Medulla oblongata (tissue), 1 donor: Measurements from ENCODE around the gene KRTAP20-3.

ENCODE experiments used
- DNase-seq: peaks from one replicate; pipeline ENCODE4 v3.0.0-alpha.2; 2015; ENCODE audit errors: extremely low spot score

Gene KRTAP20-3

DNA sequence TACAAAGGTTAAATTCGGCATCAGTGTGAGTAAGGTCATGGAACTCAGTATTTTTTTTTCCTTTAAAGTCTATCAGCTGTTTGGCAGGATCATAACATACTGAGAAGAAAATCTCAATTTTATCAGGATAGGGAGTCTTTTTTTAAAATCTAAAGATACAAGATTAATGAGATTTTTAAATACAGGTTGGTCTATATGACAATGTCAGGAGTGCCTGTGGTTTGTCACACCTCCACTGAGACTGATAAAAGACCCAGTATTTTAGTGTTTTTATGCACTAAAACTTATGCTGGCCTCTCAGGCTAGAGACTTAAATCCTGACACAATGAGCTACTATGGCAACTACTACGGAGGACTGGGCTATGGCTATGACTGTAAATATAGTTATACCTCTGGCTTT is at the start of gene KRTAP20-3:
TSS of gene KRTAP20-3 (plus strand) at position 301 of the 400 bp plus-strand sequence.
- no peak for DNase-seq

DNA sequence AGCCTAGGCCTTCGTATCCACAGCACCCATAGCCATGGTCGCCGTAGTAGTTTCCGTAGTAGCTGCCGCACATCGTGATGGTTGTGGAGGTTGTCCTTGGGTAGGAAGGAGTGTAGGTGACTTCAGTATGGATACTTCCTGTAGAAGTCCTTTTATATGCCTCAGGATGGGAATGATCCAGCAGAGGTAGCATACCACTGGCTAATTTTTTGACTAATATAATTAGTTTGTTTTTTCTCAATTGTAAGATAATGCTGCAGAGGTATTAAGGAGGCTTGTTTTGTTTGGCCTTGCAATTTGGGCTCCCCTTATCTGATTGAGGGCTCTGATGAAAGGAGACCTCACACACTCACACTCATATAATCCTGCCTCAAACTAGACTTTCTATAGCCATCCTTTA is 43.9 kb upstream of the KRTAP20-3 start, which contains the start of gene KRTAP6-2:
TSS of gene KRTAP6-2 (minus strand) at position 101 of the 400 bp plus-strand sequence. CDS start at position 73, 28 bp downstream.
- DNase-seq = no peak

DNA sequence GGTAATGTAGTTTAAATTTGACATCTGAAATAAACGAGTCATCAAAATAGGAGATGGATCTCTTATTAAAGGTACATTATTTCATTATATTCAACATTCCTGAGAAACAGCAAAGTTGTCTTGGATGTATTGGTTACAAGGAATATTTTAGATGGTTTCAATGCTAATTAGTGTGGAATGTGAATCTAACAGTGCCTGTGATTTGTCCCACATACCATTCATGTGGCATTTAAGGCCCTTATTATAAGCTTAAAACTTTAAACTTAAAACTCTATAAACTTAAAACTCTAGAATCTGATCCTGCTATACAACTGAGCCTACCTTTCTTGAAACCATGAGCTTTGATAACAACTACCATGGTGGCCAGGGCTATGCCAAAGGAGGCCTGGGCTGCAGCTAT is 41.9 kb upstream of the KRTAP20-3 start, which contains the start of gene KRTAP22-1:
TSS of gene KRTAP22-1 (plus strand) at position 301 of the 400 bp plus-strand sequence.
- DNase-seq = no peak

DNA sequence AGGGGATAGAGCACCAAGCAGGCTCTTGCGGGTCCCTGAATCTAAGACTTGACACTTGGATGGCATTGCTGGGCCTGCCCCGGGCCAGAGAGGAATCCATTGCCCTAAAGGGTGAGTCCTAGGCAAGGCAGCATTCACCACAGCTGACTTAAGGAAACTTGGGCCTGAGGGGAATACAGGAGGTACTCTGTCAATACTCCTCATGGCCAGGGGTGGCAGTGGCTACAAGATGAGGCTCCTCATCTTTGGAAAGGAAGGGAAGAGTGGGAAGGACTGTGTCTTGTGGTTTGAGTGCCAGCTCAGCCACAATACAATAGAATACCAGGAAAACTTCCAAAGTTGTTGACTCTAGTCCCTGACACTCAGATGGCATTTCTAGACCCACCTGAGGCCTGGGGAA is 36.7 kb upstream of the KRTAP20-3 start:
- no peak for DNase-seq

DNA sequence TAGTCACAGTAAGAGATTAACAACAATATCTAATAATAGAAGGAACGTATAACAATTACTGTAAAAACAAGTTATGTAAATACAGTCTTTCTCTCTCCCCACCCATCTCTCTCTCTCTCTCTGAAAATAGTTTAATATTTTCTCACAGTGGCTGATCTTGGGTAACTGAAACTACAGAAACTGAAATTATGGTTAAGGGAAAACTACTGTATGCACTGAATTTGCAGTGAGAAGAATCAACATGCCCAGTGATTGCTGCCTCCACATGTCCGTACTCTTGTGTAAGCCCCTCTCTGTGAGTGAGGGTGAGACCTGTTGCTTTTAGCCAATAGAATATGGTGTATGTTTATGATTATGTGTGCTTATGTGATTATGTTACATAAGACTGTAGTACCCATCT is 30.5 kb upstream of the KRTAP20-3 start:
- DNase-seq = no peak

DNA sequence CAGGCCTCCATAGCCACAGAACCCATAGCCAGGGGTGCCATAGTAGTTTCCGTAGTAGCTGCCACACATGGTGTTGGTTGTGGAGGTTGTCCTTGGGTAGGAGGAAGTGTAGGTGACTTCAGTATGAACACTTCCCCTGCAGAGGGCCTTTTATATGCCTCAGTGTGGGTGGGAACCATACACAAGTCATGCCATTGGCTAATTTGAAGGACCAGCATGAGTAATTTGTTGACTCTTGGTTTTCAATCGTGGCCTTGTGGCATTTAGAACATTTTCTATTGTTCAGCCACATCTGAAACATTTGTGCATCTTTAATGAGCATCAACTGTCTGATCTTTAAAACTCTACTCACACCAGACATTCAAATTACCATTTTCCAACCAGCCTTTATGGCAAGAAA is 28.8 kb upstream of the KRTAP20-3 start, which contains the start of gene KRTAP6-1:
TSS of gene KRTAP6-1 (minus strand) at position 95 of the 400 bp plus-strand sequence. CDS start at position 69, 26 bp downstream.
- no peak for DNase-seq

DNA sequence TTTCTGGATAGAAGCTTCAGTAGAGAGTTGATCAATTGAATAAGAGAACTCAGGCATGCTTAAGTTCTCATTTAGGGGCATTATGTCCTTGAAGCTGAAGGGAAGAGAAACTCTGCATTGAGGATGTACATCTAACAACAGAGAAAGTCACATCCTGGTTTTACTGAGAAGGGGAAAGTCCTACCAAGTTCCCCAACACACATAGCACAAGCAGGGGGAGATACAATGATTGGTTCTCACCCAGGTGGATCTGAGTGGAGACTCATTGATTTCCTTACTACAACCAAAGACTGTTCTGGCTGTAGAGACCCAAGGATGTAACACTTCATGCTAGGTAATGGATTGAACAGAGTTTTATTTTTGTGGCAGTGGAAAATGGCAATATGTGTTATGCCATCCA is 27.5 kb upstream of the KRTAP20-3 start:
- no peak for DNase-seq

DNA sequence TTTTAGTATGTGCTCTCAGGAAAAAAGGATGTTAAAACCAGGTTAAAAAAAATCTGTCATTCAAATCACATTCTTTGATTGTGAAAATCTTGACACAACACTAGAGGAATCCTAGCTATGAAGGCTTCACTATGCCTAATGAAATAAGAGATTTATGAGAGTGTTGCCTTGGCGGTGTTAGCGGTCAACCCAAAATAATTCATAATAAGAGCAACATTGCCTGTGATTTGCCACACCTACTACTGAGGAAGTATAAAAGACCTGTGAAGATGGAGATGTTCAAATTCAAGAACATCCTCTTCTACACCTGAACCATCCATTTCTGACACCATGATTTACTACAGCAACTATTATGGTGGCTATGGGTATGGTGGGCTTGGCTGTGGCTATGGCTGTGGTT is 26.5 kb upstream of the KRTAP20-3 start, which contains the start of gene KRTAP20-1:
TSS of gene KRTAP20-1 (plus strand) at position 301 of the 400 bp plus-strand sequence. CDS start at position 331, 30 bp downstream.
- DNase-seq = no peak

DNA sequence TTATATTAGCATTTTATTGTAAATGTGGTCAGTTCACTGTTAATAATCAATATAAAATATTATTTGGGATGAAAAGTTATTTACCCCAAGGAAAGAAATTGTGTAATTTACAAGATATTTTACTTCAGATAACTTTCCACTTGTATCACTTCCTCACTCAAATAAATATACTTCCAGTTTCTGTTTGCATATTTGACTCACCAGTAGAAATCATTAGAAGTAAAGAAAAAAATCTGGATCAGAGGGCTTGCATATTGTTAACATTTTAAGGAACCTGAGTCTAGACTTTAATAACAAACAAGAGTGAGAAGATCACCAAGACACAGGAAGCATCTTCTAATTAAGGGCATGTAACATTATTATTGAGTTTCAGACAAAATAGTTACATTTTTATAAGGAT is 22.6 kb upstream of the KRTAP20-3 start:
- no peak for DNase-seq

DNA sequence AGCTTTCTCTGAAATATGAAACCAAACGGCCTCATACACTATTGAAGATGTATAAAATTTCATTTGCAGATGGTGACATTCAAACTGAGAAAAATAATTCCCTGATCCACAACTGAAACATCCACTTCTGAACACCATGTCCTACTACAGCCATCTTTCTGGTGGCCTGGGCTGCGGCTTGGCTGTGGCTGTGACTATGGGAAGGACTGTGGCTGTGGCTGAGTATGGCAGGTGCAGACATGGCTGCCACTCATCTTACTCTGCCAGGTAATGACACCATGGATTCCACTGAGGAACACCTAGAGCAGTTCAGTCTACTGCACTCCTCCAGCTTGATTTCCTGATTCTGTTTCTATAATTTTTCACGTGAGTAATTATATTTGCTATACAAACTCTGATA is 22.1 kb upstream of the KRTAP20-3 start, which contains the start of gene KRTAP20-4:
TSS of gene KRTAP20-4 (plus strand) at position 106 of the 400 bp plus-strand sequence.
- no peak for DNase-seq

DNA sequence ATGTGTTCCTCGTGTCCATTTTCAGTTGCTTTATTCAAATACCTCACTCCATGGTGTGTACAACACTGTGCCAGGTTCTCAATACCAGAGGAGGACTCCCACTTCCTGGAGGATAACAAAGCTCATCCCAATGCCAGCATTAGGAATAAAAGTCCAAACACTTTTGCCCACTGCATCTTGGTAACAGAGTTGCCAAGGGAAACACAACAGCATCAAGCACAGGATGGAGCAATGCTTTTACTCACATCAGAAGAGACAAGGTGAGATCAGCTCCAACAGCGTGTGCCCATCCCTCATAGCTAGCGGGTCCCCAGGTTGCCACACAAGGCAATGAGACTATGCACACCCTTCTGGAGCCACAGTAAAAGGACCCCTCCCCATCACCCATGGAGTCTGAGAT is 19.3 kb upstream of the KRTAP20-3 start:
- no peak for DNase-seq

DNA sequence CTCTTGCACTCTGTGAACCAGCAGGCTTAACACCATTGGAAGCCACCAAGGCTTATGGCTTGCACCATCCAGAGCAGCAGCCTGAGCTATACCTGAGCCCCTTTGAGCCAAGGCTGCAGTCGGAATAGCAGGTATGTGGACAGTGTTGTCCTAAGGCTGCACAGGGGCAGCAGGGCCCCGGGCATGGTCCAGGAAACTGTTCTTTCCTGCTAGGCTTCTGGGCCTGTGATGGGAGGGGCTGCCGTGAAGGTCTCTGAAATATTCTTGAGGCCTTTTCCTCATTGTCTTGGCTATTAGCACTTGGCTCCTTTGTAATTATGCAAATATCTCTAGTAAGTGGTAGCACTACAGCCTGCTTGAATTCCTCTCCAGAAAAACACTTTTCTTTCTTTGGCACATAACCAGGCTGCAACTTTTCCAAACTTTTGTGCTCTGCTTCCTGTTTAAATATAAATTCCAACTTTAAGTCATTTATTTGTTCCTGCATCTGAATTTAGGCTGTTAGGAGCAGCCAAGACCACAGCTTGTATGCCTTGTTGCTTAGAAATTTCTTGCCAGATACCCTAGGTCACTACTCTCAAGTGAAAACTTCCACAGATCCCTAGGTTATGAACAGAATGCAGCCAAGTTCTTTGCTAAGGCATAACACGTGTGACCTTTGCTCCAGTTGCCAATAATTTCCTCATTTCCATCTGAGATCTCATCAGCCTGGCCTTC is 17.1 kb upstream of the KRTAP20-3 start:
- DNase-seq = no peak

DNA sequence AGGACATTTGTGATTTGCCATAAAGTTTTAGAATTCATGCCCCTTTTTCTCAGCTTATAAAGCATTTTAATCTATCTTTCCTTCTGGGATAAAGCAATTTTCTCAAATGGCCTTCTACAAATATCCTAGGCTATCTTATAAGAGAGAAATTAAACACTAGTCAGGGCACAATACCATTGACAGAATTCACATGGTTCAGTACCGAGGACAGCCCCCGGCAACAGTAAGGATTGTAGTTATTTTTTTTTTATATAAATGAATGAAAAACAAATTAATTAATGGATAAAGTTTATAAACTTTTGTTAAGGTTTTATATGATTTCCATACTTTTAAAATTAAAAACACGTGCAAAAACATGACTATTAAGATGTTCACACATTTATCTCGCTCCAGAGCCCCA is 14.6 kb upstream of the KRTAP20-3 start:
- DNase-seq = no peak

DNA sequence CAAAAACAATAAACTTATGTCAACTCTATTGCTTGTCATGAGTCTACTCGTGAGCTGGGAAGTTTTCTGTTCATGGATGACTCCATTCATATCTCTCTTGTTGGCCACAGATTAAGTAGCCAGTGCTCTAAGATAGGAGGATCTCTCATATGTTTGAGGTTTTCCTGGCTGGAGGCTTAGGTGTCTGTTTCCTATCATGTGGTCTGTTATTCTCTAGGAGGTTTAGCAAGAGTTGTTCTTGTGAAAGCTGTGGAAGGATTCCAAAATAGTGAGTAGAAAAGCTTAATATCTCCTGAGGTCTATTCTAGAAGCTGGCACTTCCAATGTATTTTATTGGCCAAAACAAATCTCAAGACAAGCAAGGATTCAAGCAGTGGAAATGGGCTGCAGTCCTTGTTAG is 13.5 kb upstream of the KRTAP20-3 start:
- no peak for DNase-seq

DNA sequence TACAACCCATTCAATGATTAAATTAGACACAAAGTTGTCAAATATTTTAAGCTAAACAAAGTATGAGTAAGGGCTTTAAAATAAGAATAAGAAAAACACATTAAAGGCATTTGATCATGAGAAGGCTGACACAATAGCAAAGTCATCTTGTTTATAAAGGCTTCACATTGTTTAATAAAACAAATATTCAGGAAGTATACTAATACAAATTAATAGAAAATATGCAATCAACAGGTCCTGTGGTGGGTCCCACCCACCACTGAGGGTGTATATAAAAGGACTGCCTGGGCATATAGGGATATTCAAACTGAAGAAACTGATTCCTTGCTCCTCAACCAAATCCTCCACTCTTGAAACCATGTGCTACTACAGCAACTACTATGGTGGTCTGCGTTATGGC is 7.8 kb upstream of the KRTAP20-3 start, which contains the start of gene KRTAP20-2:
TSS of gene KRTAP20-2 (plus strand) at position 301 of the 400 bp plus-strand sequence. CDS start at position 359, 58 bp downstream.
- DNase-seq = no peak

DNA sequence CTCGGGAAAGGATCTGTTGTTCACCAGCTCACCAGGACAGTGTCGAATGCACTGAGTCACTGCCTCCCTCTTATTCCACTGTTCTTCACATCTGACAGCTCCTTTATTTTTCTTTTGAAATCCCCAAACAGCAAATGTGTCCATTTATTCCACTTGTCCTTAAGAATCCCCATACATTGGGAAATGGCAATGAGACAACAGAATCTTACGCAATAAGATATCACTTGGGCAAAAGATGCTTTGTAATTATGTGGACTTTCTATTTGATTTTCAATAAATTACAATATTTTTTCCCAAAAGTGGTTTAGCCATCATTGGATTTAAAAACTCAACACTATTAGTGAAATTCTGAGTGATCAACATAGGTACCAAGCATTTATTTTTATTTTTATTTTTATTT is 4.0 kb upstream of the KRTAP20-3 start:
- no peak for DNase-seq

DNA sequence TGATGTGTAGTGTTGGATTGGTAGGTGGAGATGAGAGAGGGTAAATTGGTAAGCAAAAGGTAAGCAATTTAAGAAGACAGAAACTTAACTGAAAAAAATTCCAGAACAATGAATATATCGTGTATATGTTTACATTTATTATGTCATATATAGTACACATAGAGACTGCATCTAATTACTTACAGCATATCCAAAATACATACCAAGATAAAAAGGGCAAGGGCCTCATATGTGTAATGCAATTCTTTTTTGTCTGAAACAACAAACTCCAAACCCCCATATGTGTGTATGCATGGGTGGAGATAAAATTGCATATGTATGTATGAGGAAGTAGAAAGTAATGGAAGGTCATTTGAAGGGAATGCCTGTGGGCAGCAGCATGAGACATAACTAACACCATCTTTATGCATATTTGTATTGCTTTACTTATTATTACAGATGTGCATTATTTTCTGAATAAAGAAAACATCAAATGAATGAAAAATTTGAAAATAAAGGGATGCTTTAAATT is 4.3 kb downstream of the KRTAP20-3 start:
- DNase-seq = no peak

DNA sequence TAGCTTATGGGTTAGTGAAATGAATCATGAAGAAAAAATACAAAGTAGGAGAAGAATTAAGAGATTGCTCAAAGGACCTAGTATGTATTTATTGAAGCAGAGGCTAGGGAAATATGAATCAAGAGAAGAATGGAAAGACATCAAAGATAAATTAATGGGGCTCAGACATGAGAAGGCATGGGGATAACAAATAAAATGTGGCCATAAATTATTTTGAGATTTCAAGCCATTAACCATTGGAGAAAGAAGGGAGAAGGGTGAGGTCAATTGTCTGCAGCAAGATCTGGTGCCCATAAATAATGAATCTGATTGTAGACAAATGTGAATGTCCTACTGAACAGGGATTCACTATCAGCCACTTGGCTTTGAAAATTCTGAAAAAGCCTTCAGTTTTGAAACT is 10.2 kb downstream of the KRTAP20-3 start:
- no peak for DNase-seq

DNA sequence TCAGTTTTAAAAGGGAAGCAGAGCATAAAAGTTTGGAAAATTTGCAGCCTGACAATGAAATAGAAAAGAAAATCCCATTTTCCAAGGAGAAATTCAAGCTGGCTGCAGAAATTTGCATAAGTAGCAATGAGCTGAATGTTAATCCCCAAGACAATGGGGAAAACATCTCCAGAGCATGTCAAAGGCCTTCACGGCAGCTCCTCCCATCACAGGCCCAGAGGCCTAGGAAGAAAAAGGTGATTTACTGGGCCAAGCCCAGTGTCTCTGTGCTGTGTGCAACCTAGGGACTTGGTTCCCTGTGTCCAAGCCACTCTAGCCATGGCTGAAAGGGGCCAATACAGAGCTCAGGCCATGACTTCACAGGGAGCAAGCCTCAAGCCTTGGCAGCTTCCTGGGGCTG is 26.1 kb downstream of the KRTAP20-3 start:
- DNase-seq = no peak

DNA sequence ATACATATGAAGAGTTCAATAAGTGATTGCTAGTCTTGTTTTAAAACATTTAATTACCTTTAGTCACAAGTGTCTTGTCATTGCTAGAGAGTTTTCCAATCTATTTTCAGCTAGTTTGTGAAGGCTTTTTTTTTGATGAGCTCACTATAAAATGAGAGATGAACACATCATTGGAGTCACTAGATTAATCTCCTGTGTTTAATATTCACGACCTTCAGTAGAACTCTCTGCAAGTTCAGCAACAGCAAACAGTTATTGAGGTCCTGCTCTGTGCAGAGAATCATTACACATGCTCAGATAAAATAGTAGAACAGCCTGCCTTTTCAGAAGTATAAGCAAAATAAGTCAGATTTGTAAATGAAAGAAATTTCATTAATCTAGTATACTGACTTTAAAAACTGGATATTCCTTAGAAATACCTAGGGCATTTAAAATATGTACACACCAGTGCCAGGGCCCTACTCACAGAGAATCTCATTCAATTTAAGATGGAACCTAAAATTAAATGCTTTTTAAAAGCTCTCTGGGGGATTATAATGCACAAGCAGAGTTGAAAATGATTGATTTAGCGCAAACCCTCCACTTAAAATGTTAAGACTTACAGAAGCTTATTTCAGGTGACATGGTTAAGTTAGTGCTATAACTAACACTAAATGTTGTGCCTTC is 30.5 kb downstream of the KRTAP20-3 start:
- DNase-seq = no peak

DNA sequence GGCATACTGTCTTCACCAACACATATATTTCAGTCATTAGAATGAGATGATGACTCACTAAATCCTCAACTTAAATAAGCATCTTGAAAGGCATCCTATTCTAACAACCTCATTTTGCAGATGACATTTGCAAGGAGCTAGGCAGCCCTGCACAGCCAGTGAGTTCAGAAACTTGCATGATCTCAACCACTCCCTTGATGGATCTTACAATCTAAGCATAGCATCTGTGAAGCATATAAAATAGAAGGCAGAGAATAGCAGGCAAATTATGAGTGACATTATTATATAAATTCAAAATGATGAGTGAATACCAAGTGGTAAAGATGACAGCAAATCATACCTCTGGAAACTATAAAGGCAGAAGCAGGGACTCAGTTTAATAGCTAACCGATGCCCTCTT is 31.6 kb downstream of the KRTAP20-3 start:
- no peak for DNase-seq

DNA sequence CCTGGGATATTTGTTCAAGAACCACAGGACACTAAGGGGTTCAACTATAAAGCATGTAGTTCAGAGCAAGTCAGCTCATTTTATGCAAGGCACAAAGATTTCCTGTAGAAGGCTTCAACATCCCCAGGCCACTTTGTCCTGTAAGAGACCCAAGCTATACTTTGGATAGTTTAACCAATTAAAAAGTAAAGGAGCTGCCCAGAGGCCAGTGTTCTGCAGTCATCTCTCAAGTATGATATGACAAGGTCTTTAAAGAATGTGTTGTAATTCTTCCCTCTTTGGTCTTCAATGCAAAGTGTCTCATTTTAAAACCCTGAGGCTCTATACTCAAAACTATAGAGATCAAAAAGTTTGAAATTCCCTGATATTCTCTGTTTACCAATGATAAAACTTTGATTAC is 34.1 kb downstream of the KRTAP20-3 start:
- DNase-seq = no peak

DNA sequence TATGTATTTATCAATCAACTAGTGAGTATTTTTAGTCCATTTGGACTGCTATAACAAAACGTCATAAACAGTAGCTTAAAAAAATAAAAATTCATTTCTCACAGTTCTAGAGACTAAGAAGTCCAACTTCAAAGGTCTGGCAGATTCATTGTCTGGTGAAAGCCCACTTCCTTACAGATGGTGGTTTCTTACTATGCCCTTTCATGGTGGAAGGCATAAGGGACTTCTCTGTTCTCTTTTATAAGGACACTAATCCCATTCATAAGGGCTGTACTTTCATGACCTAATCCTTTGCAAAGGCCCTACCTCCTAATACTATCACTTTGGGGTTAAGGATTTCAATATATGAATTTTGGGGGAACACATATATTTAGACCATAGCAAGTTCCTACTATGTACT is 37.9 kb downstream of the KRTAP20-3 start:
- DNase-seq = no peak
